ENCODE results near the gene TTC39A. TPM values are rescaled to one million over a fixed set of nuclear protein-coding genes. Genes with fewer than 3 reads are reported as not detected.

The TTC39A gene
- total RNA-seq, 2 donors from 2014 or later: 65.0 to 78.4 TPM

DNA sequence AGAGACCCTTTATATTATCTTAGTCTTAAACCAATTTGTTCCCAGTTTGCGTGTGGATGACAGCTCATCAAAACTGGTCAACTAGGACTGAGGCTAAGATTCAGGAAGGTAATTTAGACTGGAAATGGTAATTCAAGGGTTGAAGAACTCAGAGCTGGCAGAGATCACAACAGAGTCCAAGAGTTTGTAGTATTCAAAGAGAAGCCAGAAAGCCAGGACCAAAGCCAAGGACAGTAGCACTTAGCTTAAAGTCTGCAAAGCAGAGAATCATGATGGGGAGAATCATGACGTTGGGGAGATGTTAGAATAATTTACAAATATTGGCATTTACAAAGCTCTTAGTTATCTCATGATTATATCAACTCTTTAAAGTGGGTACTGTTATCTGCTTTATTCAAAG is 61.7 kb downstream of the TTC39A start:
- H3K4me1 ChIP-seq (replicated peaks): no peaks in the 10 kb centered on the region
- H3K9me3 ChIP-seq: no peaks in the 10 kb centered on the region
- DNase-seq (ENCODE audit: low spot score): no peak
- intact Hi-C loops (cut with DNase I): no loop called here
- H3K36me3 ChIP-seq: no peaks in the 10 kb centered on the region
- no peak overlapping the region for H3K27ac ChIP-seq
- TF ChIP-seq, protein P1, sequence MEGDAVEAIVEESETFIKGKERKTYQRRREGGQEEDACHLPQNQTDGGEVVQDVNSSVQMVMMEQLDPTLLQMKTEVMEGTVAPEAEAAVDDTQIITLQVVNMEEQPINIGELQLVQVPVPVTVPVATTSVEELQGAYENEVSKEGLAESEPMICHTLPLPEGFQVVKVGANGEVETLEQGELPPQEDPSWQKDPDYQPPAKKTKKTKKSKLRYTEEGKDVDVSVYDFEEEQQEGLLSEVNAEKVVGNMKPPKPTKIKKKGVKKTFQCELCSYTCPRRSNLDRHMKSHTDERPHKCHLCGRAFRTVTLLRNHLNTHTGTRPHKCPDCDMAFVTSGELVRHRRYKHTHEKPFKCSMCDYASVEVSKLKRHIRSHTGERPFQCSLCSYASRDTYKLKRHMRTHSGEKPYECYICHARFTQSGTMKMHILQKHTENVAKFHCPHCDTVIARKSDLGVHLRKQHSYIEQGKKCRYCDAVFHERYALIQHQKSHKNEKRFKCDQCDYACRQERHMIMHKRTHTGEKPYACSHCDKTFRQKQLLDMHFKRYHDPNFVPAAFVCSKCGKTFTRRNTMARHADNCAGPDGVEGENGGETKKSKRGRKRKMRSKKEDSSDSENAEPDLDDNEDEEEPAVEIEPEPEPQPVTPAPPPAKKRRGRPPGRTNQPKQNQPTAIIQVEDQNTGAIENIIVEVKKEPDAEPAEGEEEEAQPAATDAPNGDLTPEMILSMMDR (IDR thresholded peaks at IDR 0.05): no peak
- no peak for TF ChIP-seq POLR2AphosphoS5 (IDR thresholded peaks at IDR 0.05)
- TF ChIP-seq POLR2A (IDR thresholded peaks at IDR 0.05): no peak
- H3K4me3 ChIP-seq: no peak overlapping the region
- WGBS: 40% methylated on average over 2 of the region's 2 CpGs
- H3K27me3 ChIP-seq (replicated peaks; ENCODE audit: insufficient read depth): no peaks in the 10 kb centered on the region

DNA sequence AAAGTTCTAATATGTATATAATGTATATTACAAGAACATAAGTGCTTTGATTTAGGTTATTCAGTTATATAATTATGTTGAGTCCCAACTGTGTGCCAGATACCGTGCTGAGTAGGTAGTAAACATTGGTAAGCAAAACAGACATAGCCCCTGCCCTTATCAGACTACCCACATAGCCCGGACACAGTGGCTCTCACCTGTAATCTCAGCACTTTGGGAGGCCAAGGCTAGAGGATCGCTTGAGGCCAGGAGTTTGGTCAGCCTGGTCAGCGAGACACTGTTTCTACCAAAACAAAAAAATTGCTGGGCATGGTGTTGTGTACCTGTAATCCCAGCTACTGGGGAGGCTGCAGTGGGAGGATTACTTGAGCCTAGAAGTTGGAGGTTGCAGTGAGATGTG is 63.6 kb downstream of the TTC39A start:
- H3K27ac ChIP-seq: no peak overlapping the region
- H3K9me3 ChIP-seq: no peaks in the 10 kb centered on the region
- TF ChIP-seq POLR2AphosphoS5 (IDR thresholded peaks at IDR 0.05): no peak
- TF ChIP-seq POLR2A (IDR thresholded peaks at IDR 0.05): no peak
- TF ChIP-seq, protein P1 (IDR thresholded peaks at IDR 0.05): no peak
- intact Hi-C loops (cut with DNase I): no loop called here
- 97% methylated on average over 4 of the region's 4 CpGs for WGBS
- no peaks in the 10 kb centered on the region for H3K36me3 ChIP-seq
- H3K4me1 ChIP-seq (replicated peaks): no peaks in the 10 kb centered on the region
- no peak for DNase-seq (ENCODE audit: low spot score)
- H3K4me3 ChIP-seq: no peak overlapping the region
- no peaks in the 10 kb centered on the region for H3K27me3 ChIP-seq (replicated peaks; ENCODE audit: insufficient read depth)

DNA sequence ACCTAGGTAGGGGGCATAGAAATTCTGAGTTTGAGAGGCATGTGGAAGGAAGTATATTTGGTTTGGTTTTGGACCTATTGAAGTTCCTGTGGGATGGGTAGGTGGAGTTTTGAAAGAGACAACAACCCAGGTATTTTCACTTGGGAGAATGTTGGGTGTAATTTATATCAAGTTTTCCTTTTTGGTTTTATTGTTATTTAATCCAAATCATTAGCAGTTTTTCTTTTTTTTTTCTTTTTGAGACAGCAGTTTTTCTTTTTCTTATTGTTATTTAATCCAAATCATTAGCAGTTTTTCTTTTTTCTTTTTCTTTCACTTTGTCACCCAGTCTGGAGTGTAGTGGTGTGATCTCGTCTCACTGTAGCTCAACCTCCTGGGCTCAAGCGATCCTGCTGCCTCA is 64.2 kb downstream of the TTC39A start:
- no peak overlapping the region for H3K4me3 ChIP-seq
- no peaks in the 10 kb centered on the region for H3K36me3 ChIP-seq
- no peaks in the 10 kb centered on the region for H3K27me3 ChIP-seq (replicated peaks; ENCODE audit: insufficient read depth)
- no peaks in the 10 kb centered on the region for H3K9me3 ChIP-seq
- 96% methylated on average over 2 of the region's 2 CpGs for WGBS
- no peak overlapping the region for H3K27ac ChIP-seq
- intact Hi-C loops (cut with DNase I): no loop called here
- DNase-seq (ENCODE audit: low spot score): no peak
- TF ChIP-seq POLR2AphosphoS5 (IDR thresholded peaks at IDR 0.05) (no peak), POLR2A (IDR thresholded peaks at IDR 0.05) (no peak)
- TF ChIP-seq, protein P1 (IDR thresholded peaks at IDR 0.05): no peak
- H3K4me1 ChIP-seq (replicated peaks): no peaks in the 10 kb centered on the region

DNA sequence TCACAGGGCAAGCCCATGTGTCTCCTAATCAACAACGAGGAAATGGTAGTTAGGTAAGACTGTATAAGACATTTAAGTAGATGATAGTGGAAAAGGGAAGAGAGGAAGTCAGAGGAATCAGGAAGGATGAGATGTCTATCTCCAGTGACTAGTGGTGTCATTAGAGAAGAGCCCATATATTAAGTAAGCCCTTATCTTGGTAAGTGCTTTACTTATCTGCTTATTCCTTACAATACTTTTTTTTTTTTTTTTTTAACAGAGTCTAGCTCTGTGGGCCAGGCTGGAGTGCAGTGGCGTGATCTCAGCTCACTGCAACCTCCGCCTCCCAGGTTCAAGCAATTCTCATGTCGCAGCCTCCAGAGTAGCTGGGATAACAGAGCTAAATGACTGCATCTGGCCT is 64.7 kb downstream of the TTC39A start:
- Histone ChIP-seq H3K36me3 (no peaks in the 10 kb centered on the region), H3K27ac (no peak overlapping the region), H3K4me1 (replicated peaks) (no peaks in the 10 kb centered on the region), H3K4me3 (no peak overlapping the region), H3K9me3 (no peaks in the 10 kb centered on the region), H3K27me3 (replicated peaks; ENCODE audit: insufficient read depth) (no peaks in the 10 kb centered on the region)
- intact Hi-C loops (cut with DNase I): no loop called here
- 89% methylated on average over 4 of the region's 4 CpGs for WGBS
- TF ChIP-seq POLR2AphosphoS5 (IDR thresholded peaks at IDR 0.05) (no peak), POLR2A (IDR thresholded peaks at IDR 0.05) (no peak)
- TF ChIP-seq, protein P1 (IDR thresholded peaks at IDR 0.05): no peak
- DNase-seq (ENCODE audit: low spot score): no peak

DNA sequence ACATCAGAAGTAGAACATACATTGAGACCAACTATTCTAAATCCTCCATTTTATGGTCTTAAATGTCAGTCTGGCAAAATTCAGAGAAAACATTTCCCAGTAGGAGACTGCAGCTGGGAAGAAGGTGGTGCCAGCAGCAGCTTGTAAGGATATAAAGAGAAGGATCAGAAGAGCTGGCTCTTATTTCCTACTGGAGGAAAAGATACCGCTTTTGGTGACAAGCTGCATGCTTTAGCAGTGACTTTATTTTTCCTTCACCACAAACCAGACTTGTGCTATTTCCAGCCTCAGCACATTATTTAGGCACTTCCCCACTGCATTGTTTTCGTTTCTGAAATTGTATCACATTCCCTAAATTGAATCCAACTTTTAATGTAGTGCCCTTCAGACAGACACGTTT is 65.9 kb downstream of the TTC39A start:
- intact Hi-C loops (cut with DNase I): no loop called here
- H3K27me3 ChIP-seq (replicated peaks; ENCODE audit: insufficient read depth): no peaks in the 10 kb centered on the region
- TF ChIP-seq, protein P1 (IDR thresholded peaks at IDR 0.05): no peak
- TF ChIP-seq POLR2A (IDR thresholded peaks at IDR 0.05): no peak
- no peak for TF ChIP-seq POLR2AphosphoS5 (IDR thresholded peaks at IDR 0.05)
- no peak overlapping the region for H3K4me3 ChIP-seq
- no peak overlapping the region for H3K27ac ChIP-seq
- DNase-seq (ENCODE audit: low spot score): no peak
- no peaks in the 10 kb centered on the region for H3K4me1 ChIP-seq (replicated peaks)
- H3K36me3 ChIP-seq: no peaks in the 10 kb centered on the region
- no peaks in the 10 kb centered on the region for H3K9me3 ChIP-seq
- 3% methylated on average over 3 of the region's 3 CpGs for WGBS
